K562 (cell line): ENCODE results near the gene ANKRD11. TPM values are rescaled to one million over a fixed set of nuclear protein-coding genes. Genes with fewer than 3 reads are reported as not detected.

ENCODE experiments used
- BHLHE40 ChIP-seq: IDR thresholded peaks from 2 replicates; pipeline ENCODE4 v1.6.1; 2011; ENCODE audit warnings: low read length, improper control_type of control experiment
- ZFPM2 ChIP-seq: fragments of 250-450 bp; sonication (Bioruptor Pico); IDR thresholded peaks from 2 replicates; pipeline ENCODE4 v1.5.1; 2022; ENCODE audit warnings: mild to moderate bottlenecking
- polyA plus RNA-seq, 8 experiments: library from polyadenylated mRNA; depleted of rRNA in 4 of 8; stranded (reverse) in 5 of 8; unstranded in 3 of 8; fragments of >200 nt; fragmentation: Nextera tagmentation in 2 of 8; fragmentation: Illumina TruSeq in 1 of 8; extraction: Ambion mirVana in 2 of 8; extraction: Trizol in 1 of 8; gene quantifications; 2 replicates each; pipeline versions ENCODE4 v1.2.1 to v1.2.3, GENCODE V29; 2011 to 2014; ENCODE audit warnings: inconsistent platforms in 1 of 8, missing spikeins in 1 of 8
- total RNA-seq, 7 experiments: library from RNA; depleted of rRNA in 6 of 7; stranded (reverse); fragments of >200 nt in 6 of 7; fragmentation: Illumina TruSeq in 2 of 7; extraction: Trizol in 2 of 7; gene quantifications; 2 replicates each; pipeline versions ENCODE4 v1.2.1 to v1.2.3, GENCODE V29; 2011 to 2021; ENCODE audit warnings: low replicate concordance in 1 of 7
- TF ChIP-seq, protein P1 (sequence below): fragments of 200-600 bp; sonication (generic); IDR thresholded peaks from one replicate; pipeline ENCODE4 v1.6.1; 2012; ENCODE audit warnings: mild to moderate bottlenecking, low read depth, low read length, inconsistent platforms
- TF ChIP-seq, protein P2 (sequence below): fragments of 250-450 bp; sonication (Bioruptor Pico); IDR thresholded peaks from 2 replicates; pipeline ENCODE4 v1.5.0; 2020; ENCODE audit warnings: mild to moderate bottlenecking
- TF ChIP-seq, protein P3 (sequence below): fragments of 250-450 bp; sonication (Bioruptor Pico); IDR thresholded peaks from 2 replicates; pipeline ENCODE4 v1.9.0; 2021; ENCODE audit warnings: mild to moderate bottlenecking, inconsistent platforms

ANKRD11 gene
- total and polyA plus RNA-seq, 9 of the 15 experiments (the other 6 are each of a cell fraction or from before 2014, with no cell fraction given) = 4.7 to 126 (median 31.7) TPM

DNA sequence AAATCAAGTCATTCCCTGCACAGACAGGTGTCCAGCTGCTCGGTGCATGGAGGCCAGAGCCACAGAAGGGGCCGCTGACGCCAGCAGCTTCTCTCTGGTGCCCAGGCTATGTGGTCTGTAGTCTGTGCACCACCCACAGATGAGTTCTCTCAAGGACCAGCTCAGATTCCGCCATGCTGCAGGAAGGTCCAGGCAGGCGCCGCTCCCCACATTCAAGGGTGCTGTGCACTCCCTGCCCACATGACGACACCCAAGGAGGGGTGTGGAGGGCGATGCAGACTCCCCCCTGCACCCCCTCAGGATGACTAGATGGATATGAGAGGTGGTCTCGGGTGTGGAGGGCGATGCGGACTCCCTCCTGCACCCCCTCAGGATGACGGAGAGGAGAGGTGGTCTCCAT, 119.0 kb downstream of the ANKRD11 start (continued):
- TF ChIP-seq, protein P1, sequence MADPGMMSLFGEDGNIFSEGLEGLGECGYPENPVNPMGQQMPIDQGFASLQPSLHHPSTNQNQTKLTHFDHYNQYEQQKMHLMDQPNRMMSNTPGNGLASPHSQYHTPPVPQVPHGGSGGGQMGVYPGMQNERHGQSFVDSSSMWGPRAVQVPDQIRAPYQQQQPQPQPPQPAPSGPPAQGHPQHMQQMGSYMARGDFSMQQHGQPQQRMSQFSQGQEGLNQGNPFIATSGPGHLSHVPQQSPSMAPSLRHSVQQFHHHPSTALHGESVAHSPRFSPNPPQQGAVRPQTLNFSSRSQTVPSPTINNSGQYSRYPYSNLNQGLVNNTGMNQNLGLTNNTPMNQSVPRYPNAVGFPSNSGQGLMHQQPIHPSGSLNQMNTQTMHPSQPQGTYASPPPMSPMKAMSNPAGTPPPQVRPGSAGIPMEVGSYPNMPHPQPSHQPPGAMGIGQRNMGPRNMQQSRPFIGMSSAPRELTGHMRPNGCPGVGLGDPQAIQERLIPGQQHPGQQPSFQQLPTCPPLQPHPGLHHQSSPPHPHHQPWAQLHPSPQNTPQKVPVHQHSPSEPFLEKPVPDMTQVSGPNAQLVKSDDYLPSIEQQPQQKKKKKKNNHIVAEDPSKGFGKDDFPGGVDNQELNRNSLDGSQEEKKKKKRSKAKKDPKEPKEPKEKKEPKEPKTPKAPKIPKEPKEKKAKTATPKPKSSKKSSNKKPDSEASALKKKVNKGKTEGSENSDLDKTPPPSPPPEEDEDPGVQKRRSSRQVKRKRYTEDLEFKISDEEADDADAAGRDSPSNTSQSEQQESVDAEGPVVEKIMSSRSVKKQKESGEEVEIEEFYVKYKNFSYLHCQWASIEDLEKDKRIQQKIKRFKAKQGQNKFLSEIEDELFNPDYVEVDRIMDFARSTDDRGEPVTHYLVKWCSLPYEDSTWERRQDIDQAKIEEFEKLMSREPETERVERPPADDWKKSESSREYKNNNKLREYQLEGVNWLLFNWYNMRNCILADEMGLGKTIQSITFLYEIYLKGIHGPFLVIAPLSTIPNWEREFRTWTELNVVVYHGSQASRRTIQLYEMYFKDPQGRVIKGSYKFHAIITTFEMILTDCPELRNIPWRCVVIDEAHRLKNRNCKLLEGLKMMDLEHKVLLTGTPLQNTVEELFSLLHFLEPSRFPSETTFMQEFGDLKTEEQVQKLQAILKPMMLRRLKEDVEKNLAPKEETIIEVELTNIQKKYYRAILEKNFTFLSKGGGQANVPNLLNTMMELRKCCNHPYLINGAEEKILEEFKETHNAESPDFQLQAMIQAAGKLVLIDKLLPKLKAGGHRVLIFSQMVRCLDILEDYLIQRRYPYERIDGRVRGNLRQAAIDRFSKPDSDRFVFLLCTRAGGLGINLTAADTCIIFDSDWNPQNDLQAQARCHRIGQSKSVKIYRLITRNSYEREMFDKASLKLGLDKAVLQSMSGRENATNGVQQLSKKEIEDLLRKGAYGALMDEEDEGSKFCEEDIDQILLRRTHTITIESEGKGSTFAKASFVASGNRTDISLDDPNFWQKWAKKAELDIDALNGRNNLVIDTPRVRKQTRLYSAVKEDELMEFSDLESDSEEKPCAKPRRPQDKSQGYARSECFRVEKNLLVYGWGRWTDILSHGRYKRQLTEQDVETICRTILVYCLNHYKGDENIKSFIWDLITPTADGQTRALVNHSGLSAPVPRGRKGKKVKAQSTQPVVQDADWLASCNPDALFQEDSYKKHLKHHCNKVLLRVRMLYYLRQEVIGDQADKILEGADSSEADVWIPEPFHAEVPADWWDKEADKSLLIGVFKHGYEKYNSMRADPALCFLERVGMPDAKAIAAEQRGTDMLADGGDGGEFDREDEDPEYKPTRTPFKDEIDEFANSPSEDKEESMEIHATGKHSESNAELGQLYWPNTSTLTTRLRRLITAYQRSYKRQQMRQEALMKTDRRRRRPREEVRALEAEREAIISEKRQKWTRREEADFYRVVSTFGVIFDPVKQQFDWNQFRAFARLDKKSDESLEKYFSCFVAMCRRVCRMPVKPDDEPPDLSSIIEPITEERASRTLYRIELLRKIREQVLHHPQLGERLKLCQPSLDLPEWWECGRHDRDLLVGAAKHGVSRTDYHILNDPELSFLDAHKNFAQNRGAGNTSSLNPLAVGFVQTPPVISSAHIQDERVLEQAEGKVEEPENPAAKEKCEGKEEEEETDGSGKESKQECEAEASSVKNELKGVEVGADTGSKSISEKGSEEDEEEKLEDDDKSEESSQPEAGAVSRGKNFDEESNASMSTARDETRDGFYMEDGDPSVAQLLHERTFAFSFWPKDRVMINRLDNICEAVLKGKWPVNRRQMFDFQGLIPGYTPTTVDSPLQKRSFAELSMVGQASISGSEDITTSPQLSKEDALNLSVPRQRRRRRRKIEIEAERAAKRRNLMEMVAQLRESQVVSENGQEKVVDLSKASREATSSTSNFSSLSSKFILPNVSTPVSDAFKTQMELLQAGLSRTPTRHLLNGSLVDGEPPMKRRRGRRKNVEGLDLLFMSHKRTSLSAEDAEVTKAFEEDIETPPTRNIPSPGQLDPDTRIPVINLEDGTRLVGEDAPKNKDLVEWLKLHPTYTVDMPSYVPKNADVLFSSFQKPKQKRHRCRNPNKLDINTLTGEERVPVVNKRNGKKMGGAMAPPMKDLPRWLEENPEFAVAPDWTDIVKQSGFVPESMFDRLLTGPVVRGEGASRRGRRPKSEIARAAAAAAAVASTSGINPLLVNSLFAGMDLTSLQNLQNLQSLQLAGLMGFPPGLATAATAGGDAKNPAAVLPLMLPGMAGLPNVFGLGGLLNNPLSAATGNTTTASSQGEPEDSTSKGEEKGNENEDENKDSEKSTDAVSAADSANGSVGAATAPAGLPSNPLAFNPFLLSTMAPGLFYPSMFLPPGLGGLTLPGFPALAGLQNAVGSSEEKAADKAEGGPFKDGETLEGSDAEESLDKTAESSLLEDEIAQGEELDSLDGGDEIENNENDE = no peak
- TF ChIP-seq, protein P2, sequence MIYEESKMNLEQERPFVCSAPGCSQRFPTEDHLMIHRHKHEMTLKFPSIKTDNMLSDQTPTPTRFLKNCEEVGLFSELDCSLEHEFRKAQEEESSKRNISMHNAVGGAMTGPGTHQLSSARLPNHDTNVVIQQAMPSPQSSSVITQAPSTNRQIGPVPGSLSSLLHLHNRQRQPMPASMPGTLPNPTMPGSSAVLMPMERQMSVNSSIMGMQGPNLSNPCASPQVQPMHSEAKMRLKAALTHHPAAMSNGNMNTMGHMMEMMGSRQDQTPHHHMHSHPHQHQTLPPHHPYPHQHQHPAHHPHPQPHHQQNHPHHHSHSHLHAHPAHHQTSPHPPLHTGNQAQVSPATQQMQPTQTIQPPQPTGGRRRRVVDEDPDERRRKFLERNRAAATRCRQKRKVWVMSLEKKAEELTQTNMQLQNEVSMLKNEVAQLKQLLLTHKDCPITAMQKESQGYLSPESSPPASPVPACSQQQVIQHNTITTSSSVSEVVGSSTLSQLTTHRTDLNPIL (CRISPR knock-in tag) = no peak
- TF ChIP-seq ZFPM2 (CRISPR knock-in tag) = no peak
- TF ChIP-seq, protein P3, sequence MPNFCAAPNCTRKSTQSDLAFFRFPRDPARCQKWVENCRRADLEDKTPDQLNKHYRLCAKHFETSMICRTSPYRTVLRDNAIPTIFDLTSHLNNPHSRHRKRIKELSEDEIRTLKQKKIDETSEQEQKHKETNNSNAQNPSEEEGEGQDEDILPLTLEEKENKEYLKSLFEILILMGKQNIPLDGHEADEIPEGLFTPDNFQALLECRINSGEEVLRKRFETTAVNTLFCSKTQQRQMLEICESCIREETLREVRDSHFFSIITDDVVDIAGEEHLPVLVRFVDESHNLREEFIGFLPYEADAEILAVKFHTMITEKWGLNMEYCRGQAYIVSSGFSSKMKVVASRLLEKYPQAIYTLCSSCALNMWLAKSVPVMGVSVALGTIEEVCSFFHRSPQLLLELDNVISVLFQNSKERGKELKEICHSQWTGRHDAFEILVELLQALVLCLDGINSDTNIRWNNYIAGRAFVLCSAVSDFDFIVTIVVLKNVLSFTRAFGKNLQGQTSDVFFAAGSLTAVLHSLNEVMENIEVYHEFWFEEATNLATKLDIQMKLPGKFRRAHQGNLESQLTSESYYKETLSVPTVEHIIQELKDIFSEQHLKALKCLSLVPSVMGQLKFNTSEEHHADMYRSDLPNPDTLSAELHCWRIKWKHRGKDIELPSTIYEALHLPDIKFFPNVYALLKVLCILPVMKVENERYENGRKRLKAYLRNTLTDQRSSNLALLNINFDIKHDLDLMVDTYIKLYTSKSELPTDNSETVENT (CRISPR knock-in tag) = no peak
- no peak for TF ChIP-seq BHLHE40
